Caco-2 (cell line): Measurements from ENCODE around the gene KCTD18. TPM values are rescaled to one million over a fixed set of nuclear protein-coding genes. Genes with fewer than 3 reads are reported as not detected.

ENCODE experiments used
- BruUV-seq: library from RNA; stranded (reverse); fragments of 400-500 nt; replicated peaks from 2 replicates; lab custom pipeline; 2021; lab: Mats Ljungman, UMichigan
- CTCF ChIA-PET: fragments of 300-600 bp; sonication (Branson Sonifier 250); formaldehyde crosslinking; loops from one replicate; lab custom pipeline; 2022; ENCODE audit warnings: antibody characterized with exemption; lab: Charles Lee
- POLR2A ChIA-PET: fragments of 300-600 bp; sonication (Branson Sonifier 250); formaldehyde crosslinking; loops from one replicate; lab custom pipeline; 2022; ENCODE audit warnings: antibody characterized with exemption; lab: Charles Lee
- DNase-seq, 2 experiments: peaks; one replicate each; pipeline versions ENCODE4 v3.0.0 to v3.0.0-alpha.2; 2020 to 2022
- H3K27me3 ChIP-seq: replicated peaks from 2 replicates; pipeline ENCODE4 v1.6.0; 2011; ENCODE audit warnings: low read length; ENCODE audit not compliant: control insufficient read depth, insufficient read depth
- H3K36me3 ChIP-seq: 2 replicates; pipeline ENCODE4 v1.5.1; 2011; ENCODE audit warnings: low read length; ENCODE audit not compliant: control insufficient read depth, insufficient read depth
- H3K4me1 ChIP-seq: fragments of 250-450 bp; sonication (Bioruptor Pico); 2 replicates; pipeline ENCODE4 v1.5.1; 2020; ENCODE audit warnings: mild to moderate bottlenecking
- H3K4me3 ChIP-seq: 2 replicates; pipeline ENCODE4 v1.5.1; 2011; ENCODE audit warnings: low read depth, mild to moderate bottlenecking, control low read depth, low read length
- H3K9me3 ChIP-seq: fragments of 250-450 bp; sonication (Bioruptor Pico); 2 replicates; pipeline ENCODE4 v1.5.1; 2020; ENCODE audit warnings: mild to moderate bottlenecking, moderate library complexity
- H3K27ac Mint-ChIP-seq: one replicate; pipeline ENCODE4 v1.8.0; 2022; ENCODE audit warnings: mixed read lengths; ENCODE audit not compliant: unreplicated experiment
- H3K27me3 Mint-ChIP-seq: one replicate; pipeline ENCODE4 v1.8.0; 2022; ENCODE audit warnings: mixed read lengths; ENCODE audit not compliant: insufficient read depth, unreplicated experiment
- H3K36me3 Mint-ChIP-seq: one replicate; pipeline ENCODE4 v1.8.0; 2022; ENCODE audit warnings: mild to moderate bottlenecking, mixed read lengths; ENCODE audit not compliant: insufficient read depth, unreplicated experiment
- H3K4me1 Mint-ChIP-seq: one replicate; pipeline ENCODE4 v1.8.0; 2022; ENCODE audit warnings: low read depth, mixed read lengths; ENCODE audit not compliant: unreplicated experiment
- H3K4me3 Mint-ChIP-seq: one replicate; pipeline ENCODE4 v1.8.0; 2022; ENCODE audit warnings: mild to moderate bottlenecking, moderate library complexity, mixed read lengths; ENCODE audit not compliant: unreplicated experiment
- H3K9me3 Mint-ChIP-seq: one replicate; pipeline ENCODE4 v1.8.0; 2022; ENCODE audit warnings: mixed read lengths; ENCODE audit not compliant: unreplicated experiment
- CTCF ChIP-seq, 2 experiments: fragments of 200-600 bp in 1 of 2; IDR thresholded peaks; 1 replicate in 1 of 2; 2 replicates in 1 of 2; pipeline versions ENCODE4 v1.5.1 to v1.8.0; 2011 to 2022; ENCODE audit warnings: antibody characterized with exemption in 1 of 2, control low read depth in 1 of 2, inconsistent platforms in 1 of 2, low read depth in 1 of 2, low read length in 1 of 2, mild to moderate bottlenecking in 1 of 2, moderate library complexity in 1 of 2; ENCODE audit not compliant: insufficient read depth in 1 of 2, severe bottlenecking in 1 of 2, unreplicated experiment in 1 of 2
- intact Hi-C: fragments of 100-400 bp; cut with micrococcal nuclease; formaldehyde crosslinking; loops from one replicate; pipeline ENCODE4 v1.10.0; 2022; ENCODE audit not compliant: unreplicated experiment
- total RNA-seq: library from RNA; stranded (reverse); gene quantifications from 2 replicates; pipeline ENCODE4 v1.2.3, GENCODE V29; 2022

Gene KCTD18
- total RNA-seq, 1 experiment from 2014 or later, result 8.6 TPM

- Mint-ChIP-seq H3K27ac (peak overlapping the region; percentile 80), H3K4me1 (peaks cover 7% of the 10 kb centered on the region), H3K4me3 (peak overlapping the region; percentile 77), H3K36me3 (no peaks in the 10 kb centered on the region), H3K27me3 (no peaks in the 10 kb centered on the region), H3K9me3 (no peaks in the 10 kb centered on the region)
- TF ChIP-seq CTCF (IDR thresholded peaks at IDR 0.05; ENCODE audit: insufficient read depth in 1 of 2, low read depth in 1 of 2, low read length in 1 of 2, severe bottlenecking in 1 of 2, unreplicated experiment in 1 of 2), result no peak
- no peaks in the 10 kb centered on the region for H3K27me3 ChIP-seq
- no peaks in the 10 kb centered on the region for H3K36me3 ChIP-seq
- peak overlapping the region; percentile 72 for H3K4me3 ChIP-seq
- BruUV-seq, result TSS peak; percentile 60
- H3K4me1 ChIP-seq, result peaks cover 19% of the 10 kb centered on the region
- CTCF ChIA-PET, result interaction anchor here (0.6 to 1.5 kb wide), 9 partner anchors 16 to 583 kb away, joined by 3 to 18 read pairs (median 3); no protein-coding TSS in a partner anchor
- POLR2A ChIA-PET, result interaction anchor here (0.6 to 0.8 kb wide), 2 partner anchors 103 to 239 kb away, joined by 4 to 5 read pairs; no protein-coding TSS in a partner anchor
- H3K9me3 ChIP-seq, result no peaks in the 10 kb centered on the region
- no peak for DNase-seq
- intact Hi-C loops, result no loop called here
These were observed 645 bp downstream of the KCTD18 start for GRCh38 chr2:200509235-200509611.

- Mint-ChIP-seq H3K9me3 (peaks cover 6% of the 10 kb centered on the region), H3K4me3 (peak overlapping the region; percentile 1), H3K4me1 (peaks cover 7% of the 10 kb centered on the region), H3K36me3 (peaks cover 4% of the 10 kb centered on the region), H3K27ac (peak overlapping the region; percentile 73), H3K27me3 (no peaks in the 10 kb centered on the region)
- POLR2A ChIA-PET, result interaction anchor here (0.6 kb wide), 1 partner anchor 553 kb away, joined by 5 read pairs; no protein-coding TSS in a partner anchor
- Histone ChIP-seq H3K4me1 (peaks cover 19% of the 10 kb centered on the region), H3K27me3 (no peaks in the 10 kb centered on the region), H3K4me3 (no peak overlapping the region), H3K36me3 (no peaks in the 10 kb centered on the region), H3K9me3 (0 out of 2 replicates have a peak, but pooled peaks cover 2% of the 10 kb centered on the region)
- CTCF ChIA-PET, result interaction anchor here (1.3 kb wide), 1 partner anchor 23 kb away, joined by 5 read pairs; no protein-coding TSS in a partner anchor
- TF ChIP-seq CTCF (IDR thresholded peaks at IDR 0.05; ENCODE audit: insufficient read depth in 1 of 2, low read depth in 1 of 2, low read length in 1 of 2, severe bottlenecking in 1 of 2, unreplicated experiment in 1 of 2), result no peak
- intact Hi-C loops, result loop anchor here (2.0 kb wide), 1 partner anchor 24 kb away; no protein-coding TSS in a partner anchor
- BruUV-seq, result no TSS peak
- peak in 1 of 2 experiments; percentile 53 for DNase-seq
These were observed 2.7 kb downstream of the KCTD18 start for GRCh38 chr2:200507179-200507578.

- DNase-seq, result no peak
- CTCF ChIA-PET, result no interaction called here
These were observed 3.2 kb downstream of the KCTD18 start for GRCh38 chr2:200506679-200507078.

More at GRCh38 chr2:200506679-200507078, 3.2 kb downstream of the KCTD18 start:
- Mint-ChIP-seq H3K27ac (peak overlapping the region; percentile 73), H3K27me3 (no peaks in the 10 kb centered on the region), H3K4me1 (peaks cover 7% of the 10 kb centered on the region), H3K9me3 (peaks cover 9% of the 10 kb centered on the region), H3K36me3 (peaks cover 4% of the 10 kb centered on the region), H3K4me3 (peak overlapping the region; percentile 1)
- peaks cover 19% of the 10 kb centered on the region for H3K4me1 ChIP-seq
- POLR2A ChIA-PET, result no interaction called here
- no peak overlapping the region for H3K4me3 ChIP-seq
- intact Hi-C loops, result loop anchor here (2.0 kb wide), 1 partner anchor 24 kb away; no protein-coding TSS in a partner anchor
- no TSS peak for BruUV-seq
- no peak for TF ChIP-seq CTCF (IDR thresholded peaks at IDR 0.05; ENCODE audit: insufficient read depth in 1 of 2, low read depth in 1 of 2, low read length in 1 of 2, severe bottlenecking in 1 of 2, unreplicated experiment in 1 of 2)
- 0 out of 2 replicates have a peak, but pooled peaks cover 2% of the 10 kb centered on the region for H3K9me3 ChIP-seq
- no peaks in the 10 kb centered on the region for H3K36me3 ChIP-seq
- H3K27me3 ChIP-seq, result no peaks in the 10 kb centered on the region
